ENCODE results near the gene P2RY2.

DNA sequence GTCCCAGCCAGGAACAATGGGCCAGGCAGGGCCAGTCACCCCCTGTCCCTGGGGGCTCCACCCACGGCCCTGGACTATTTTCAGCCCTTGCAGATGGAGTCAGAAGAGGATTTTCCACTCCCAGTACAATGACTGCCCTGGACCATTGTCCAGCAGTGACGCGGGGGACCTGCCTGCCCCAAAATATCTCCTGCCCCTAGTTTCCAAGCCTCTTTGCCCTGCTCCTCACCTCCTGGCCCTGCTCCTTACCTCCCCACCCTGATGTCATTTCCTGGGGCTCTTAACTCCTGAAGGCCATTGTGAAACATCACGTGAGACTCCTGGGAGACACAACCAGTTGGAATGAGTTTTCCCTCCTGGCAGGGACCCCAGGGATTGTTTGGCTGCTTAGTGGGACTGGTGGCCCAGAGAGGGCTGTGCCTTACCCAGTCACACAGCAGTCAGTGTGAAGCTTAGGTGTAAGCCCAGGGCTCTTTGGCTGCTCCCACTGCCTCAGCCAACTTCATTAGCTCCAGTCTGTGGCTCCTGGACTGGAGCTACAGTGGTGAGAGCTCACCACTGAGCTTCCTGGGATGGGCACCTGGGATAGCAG is 22.2 kb downstream of the P2RY2 start:
- TF ChIP-seq, protein P1, sequence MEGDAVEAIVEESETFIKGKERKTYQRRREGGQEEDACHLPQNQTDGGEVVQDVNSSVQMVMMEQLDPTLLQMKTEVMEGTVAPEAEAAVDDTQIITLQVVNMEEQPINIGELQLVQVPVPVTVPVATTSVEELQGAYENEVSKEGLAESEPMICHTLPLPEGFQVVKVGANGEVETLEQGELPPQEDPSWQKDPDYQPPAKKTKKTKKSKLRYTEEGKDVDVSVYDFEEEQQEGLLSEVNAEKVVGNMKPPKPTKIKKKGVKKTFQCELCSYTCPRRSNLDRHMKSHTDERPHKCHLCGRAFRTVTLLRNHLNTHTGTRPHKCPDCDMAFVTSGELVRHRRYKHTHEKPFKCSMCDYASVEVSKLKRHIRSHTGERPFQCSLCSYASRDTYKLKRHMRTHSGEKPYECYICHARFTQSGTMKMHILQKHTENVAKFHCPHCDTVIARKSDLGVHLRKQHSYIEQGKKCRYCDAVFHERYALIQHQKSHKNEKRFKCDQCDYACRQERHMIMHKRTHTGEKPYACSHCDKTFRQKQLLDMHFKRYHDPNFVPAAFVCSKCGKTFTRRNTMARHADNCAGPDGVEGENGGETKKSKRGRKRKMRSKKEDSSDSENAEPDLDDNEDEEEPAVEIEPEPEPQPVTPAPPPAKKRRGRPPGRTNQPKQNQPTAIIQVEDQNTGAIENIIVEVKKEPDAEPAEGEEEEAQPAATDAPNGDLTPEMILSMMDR (IDR thresholded peaks at IDR 0.05): no peak
- TF ChIP-seq POLR2A (IDR thresholded peaks at IDR 0.05): no peak

Measured in heart left ventricle (tissue), 13 donors.